GM23338 (cell line): ENCODE results near the gene GPR152. TPM values are rescaled to one million over a fixed set of nuclear protein-coding genes. Genes with fewer than 3 reads are reported as not detected.

Experiments used
- ATAC-seq: fragments of 200-7000 bp; cut with Tn5 transposase; 3 replicates; pipeline ENCODE4 v1.9.1; 2020
- DNase-seq: peaks from one replicate; pipeline ENCODE4 v3.0.0-alpha.2; 2015; ENCODE audit warnings: low spot score
- H2AFZ ChIP-seq: fragments of 200-600 bp; sonication (generic); 2 replicates; pipeline ENCODE4 v1.8.0; 2016; ENCODE audit warnings: antibody characterized with exemption, mild to moderate bottlenecking, moderate library complexity
- H3F3A ChIP-seq: fragments of 200-600 bp; sonication (generic); replicated peaks from 2 replicates; pipeline ENCODE4 v1.8.0; 2017; ENCODE audit warnings: antibody characterized with exemption, mixed run types, low read depth
- H3K27ac ChIP-seq: fragments of 200-600 bp; sonication (generic); 2 replicates; pipeline ENCODE4 v1.6.1; 2016; ENCODE audit warnings: low read depth
- H3K27me3 ChIP-seq: fragments of 200-600 bp; sonication (generic); 2 replicates; pipeline ENCODE4 v1.8.0; 2016; ENCODE audit warnings: mild to moderate bottlenecking, mixed run types, moderate library complexity; ENCODE audit not compliant: insufficient read depth
- H3K36me3 ChIP-seq: fragments of 200-600 bp; sonication (generic); 2 replicates; pipeline ENCODE4 v1.8.0; 2016; ENCODE audit warnings: mild to moderate bottlenecking; ENCODE audit not compliant: insufficient read depth
- H3K4me1 ChIP-seq: fragments of 200-600 bp; sonication (generic); 2 replicates; pipeline ENCODE4 v1.8.0; 2016; ENCODE audit warnings: mild to moderate bottlenecking, moderate library complexity; ENCODE audit not compliant: insufficient read depth
- H3K4me2 ChIP-seq: fragments of 200-600 bp; sonication (generic); 2 replicates; pipeline ENCODE4 v1.7.1; 2017; ENCODE audit warnings: mixed run types
- H3K4me3 ChIP-seq: fragments of 200-600 bp; sonication (generic); 2 replicates; pipeline ENCODE4 v1.6.1; 2016; ENCODE audit warnings: mixed run types
- H3K79me2 ChIP-seq: fragments of 200-600 bp; sonication (generic); replicated peaks from 2 replicates; pipeline ENCODE4 v1.8.0; 2017; ENCODE audit warnings: mild to moderate bottlenecking; ENCODE audit not compliant: insufficient read depth
- H3K9me2 ChIP-seq: fragments of 200-600 bp; sonication (generic); 2 replicates; pipeline ENCODE4 v1.8.0; 2017; ENCODE audit not compliant: insufficient read depth
- H4K20me1 ChIP-seq: fragments of 200-600 bp; sonication (generic); replicated peaks from 2 replicates; pipeline ENCODE4 v1.8.0; 2017; ENCODE audit warnings: mild to moderate bottlenecking; ENCODE audit not compliant: insufficient read depth
- H3K27ac Mint-ChIP-seq: 2 replicates; pipeline ENCODE4 v1.8.0; 2020; ENCODE audit warnings: inconsistent platforms, mild to moderate bottlenecking, moderate library complexity, mixed read lengths
- H3K27me3 Mint-ChIP-seq: 3 replicates; pipeline ENCODE4 v1.8.0; 2022; ENCODE audit warnings: low read depth, mild to moderate bottlenecking, moderate library complexity, mixed read lengths, inconsistent platforms; ENCODE audit not compliant: insufficient read depth, poor library complexity
- H3K36me3 Mint-ChIP-seq: 3 replicates; pipeline ENCODE4 v1.8.0; 2021; ENCODE audit warnings: low read depth, mild to moderate bottlenecking, inconsistent platforms, moderate library complexity, mixed read lengths
- H3K4me1 Mint-ChIP-seq: 3 replicates; pipeline ENCODE4 v1.8.0; 2020; ENCODE audit warnings: mild to moderate bottlenecking, inconsistent platforms, mixed read lengths
- H3K4me3 Mint-ChIP-seq: 3 replicates; pipeline ENCODE4 v1.8.0; 2021; ENCODE audit warnings: moderate library complexity, mild to moderate bottlenecking, inconsistent platforms, mixed read lengths
- H3K9me3 Mint-ChIP-seq: 3 replicates; pipeline ENCODE4 v1.8.0; 2020; ENCODE audit warnings: moderate library complexity, mild to moderate bottlenecking, inconsistent platforms, mixed read lengths
- ETS1 ChIP-seq: IDR thresholded peaks from 2 replicates; pipeline ENCODE4 v1.6.1; 2016; ENCODE audit warnings: antibody characterized with exemption
- EZH2 ChIP-seq: fragments of 200-600 bp; sonication (generic); IDR thresholded peaks from one replicate; pipeline ENCODE4 v1.8.0; 2017; ENCODE audit warnings: antibody characterized with exemption, mild to moderate bottlenecking, low read depth; ENCODE audit not compliant: unreplicated experiment
- EZH2phosphoT487 ChIP-seq: fragments of 200-600 bp; sonication (generic); IDR thresholded peaks from one replicate; pipeline ENCODE4 v1.8.1; 2018; ENCODE audit warnings: antibody characterized with exemption; ENCODE audit not compliant: unreplicated experiment
- ZNF331 ChIP-seq: fragments of 250-450 bp; sonication (Bioruptor Pico); IDR thresholded peaks from 2 replicates; pipeline ENCODE4 v1.5.0; 2020; ENCODE audit warnings: low read depth, mild to moderate bottlenecking, moderate library complexity
- ZNF462 ChIP-seq: fragments of 250-450 bp; sonication (Bioruptor Pico); IDR thresholded peaks from 2 replicates; pipeline ENCODE4 v1.5.0; 2020; ENCODE audit warnings: mild to moderate bottlenecking, moderate library complexity
- polyA plus RNA-seq: library from polyadenylated mRNA; unstranded; fragments of >200 nt; fragmentation: Nextera tagmentation; extraction: Ambion mirVana; gene quantifications from 2 replicates; pipeline ENCODE4 v1.2.1, GENCODE V29; 2016
- total RNA-seq: library from RNA; depleted of rRNA; stranded (reverse); fragments of >200 nt; shearing (Covaris generic); gene quantifications from 2 replicates; pipeline ENCODE4 v1.2.3, GENCODE V29; 2014

Gene GPR152
- total and polyA plus RNA-seq, 2 experiments from 2014 or later, result not detected

GRCh38 chr11:67420147-67420645, 32.3 kb downstream of the GPR152 start:
- Mint-ChIP-seq H3K36me3 (no peaks in the 10 kb centered on the region), H3K4me1 (peaks cover 19% of the 10 kb centered on the region), H3K27me3 (peaks cover 21% of the 10 kb centered on the region), H3K27ac (no peak overlapping the region), H3K9me3 (no peaks in the 10 kb centered on the region; the same call in 2 of the 3 replicates), H3K4me3 (peak overlapping the region; percentile 69)
- Histone ChIP-seq H3K27me3 (0 out of 2 replicates have a peak, but pooled peaks cover 5% of the 10 kb centered on the region), H4K20me1 (no peaks in the 10 kb centered on the region), H3K4me1 (peaks cover 15% of the 10 kb centered on the region; the same call in 1 of the 2 replicates), H3K79me2 (no peaks in the 10 kb centered on the region), H3F3A (no peaks in the 10 kb centered on the region), H3K4me3 (peak overlapping the region; percentile 67), H3K36me3 (no peaks in the 10 kb centered on the region), H3K4me2 (peak overlapping the region; percentile 83), H3K27ac (no peak overlapping the region), H2AFZ (no peak overlapping the region), H3K9me2 (no peaks in the 10 kb centered on the region)
- ATAC-seq, result no peak
- no peak for DNase-seq
- TF ChIP-seq ZNF331 (CRISPR knock-in tag) (no peak), ETS1 (no peak), EZH2phosphoT487 (no peak), EZH2 (no peak), ZNF462 (CRISPR knock-in tag) (no peak)
